GM18498 (cell line): ENCODE data around the gene NR2F2.

Source experiments
- ATAC-seq: cut with Tn5 transposase; IDR thresholded peaks from one replicate; pipeline ENCODE4 v1.9.1; 2021; ENCODE audit warnings: mild to moderate bottlenecking, moderate library complexity; ENCODE audit not compliant: unreplicated experiment

Gene NR2F2

DNA sequence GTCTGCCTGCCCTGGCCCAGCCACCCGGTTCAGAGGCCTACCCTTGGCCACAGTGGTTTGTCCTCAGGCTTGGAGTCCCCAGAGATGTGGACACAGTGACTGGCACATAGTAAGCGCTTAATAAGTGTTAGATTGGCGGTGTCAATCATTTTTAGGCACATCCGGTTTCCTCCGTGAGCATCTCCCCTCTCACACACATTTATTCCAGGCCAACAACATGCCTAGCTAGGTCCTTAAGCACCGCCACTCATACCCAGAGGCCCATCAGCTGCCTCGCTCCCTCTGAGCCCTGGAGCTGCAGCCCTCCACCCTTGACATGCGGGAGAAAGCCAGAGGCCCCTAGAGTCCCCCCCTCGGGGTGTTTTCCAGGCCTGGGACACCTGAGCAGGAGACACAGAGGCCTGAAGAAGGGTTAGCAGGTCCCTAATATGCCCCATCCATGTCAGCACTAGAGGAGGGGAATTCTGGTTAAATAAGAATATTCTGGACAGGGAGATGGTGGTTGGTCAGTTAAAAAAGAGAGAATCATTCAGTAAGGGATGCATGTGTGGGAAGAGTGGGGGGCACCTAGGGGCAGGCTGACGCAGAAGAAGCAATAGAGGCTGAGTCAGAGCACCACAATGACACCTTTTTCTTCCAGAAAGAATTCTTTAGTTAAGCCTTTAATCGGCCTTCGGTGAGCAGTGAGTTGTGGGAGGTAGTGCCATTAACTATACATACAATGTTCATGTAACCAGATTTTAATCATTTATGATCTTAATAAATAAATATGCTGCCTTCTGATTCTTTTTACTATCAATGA, 22.3 kb downstream of the NR2F2 start:
- ATAC-seq = no peak

DNA sequence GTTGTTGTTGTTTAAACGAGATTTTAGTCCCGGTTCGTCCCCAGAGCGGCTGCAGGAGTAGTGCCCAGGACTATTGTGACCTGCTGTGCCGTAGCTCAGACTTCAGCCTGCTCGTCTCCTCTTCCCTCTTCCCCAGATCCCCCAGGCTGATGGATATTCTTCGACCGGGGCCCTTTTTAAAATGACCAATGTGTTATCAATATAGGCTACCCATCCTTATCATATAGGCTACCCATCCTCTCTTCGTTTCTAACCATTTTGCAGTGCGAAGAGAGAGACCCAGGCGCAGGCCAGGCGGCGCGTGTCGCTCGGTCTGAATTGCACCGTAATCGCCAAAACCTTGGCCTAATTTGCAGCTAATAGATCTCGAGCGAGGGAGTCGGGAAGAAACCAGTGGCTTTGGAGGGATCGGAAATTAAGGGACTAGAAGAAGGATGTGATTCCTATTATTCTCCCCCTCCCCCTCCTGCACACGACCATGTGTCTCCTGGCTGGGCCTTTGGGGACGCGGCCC, 23.0 kb downstream of the NR2F2 start:
- ATAC-seq = no peak

DNA sequence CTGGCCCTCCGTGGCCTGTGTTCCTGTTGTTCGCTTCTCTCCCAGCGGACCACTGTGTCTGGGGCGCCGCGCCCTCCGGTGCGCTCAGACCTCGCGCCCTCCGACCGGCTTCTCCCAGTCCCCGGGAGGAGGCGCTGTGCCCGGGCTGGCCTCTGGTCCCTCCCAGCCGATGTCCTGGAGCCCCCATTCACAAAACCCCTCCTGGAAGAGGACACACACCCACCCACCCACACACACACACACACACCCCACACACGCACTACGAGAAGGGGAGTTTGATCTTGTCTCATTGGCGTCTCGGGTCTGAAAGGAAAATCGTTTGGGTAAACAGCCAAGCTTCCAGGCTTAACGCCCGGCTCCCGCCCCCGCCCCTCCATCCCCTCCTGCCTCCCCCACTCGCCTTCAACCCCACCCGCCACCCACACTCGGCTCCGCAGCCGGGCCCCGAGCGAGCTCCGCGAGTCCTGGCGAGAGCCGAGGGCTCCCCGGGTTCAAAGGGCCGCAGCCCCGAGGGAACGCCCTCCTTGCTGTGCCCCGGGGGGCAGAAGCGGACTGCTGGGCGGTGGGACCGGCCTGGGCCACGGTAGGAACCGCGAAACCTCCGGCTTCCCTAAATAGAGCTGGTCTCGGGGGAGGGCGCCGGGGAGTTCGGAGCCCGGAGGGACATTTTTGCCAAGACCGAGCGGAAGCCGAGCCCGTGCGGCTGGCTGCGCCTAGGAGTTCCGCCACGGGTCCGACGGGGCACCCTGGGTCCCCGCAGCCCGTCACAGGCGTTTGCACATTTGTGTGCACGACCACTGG, 23.6 kb downstream of the NR2F2 start:
- ATAC-seq = no peak

DNA sequence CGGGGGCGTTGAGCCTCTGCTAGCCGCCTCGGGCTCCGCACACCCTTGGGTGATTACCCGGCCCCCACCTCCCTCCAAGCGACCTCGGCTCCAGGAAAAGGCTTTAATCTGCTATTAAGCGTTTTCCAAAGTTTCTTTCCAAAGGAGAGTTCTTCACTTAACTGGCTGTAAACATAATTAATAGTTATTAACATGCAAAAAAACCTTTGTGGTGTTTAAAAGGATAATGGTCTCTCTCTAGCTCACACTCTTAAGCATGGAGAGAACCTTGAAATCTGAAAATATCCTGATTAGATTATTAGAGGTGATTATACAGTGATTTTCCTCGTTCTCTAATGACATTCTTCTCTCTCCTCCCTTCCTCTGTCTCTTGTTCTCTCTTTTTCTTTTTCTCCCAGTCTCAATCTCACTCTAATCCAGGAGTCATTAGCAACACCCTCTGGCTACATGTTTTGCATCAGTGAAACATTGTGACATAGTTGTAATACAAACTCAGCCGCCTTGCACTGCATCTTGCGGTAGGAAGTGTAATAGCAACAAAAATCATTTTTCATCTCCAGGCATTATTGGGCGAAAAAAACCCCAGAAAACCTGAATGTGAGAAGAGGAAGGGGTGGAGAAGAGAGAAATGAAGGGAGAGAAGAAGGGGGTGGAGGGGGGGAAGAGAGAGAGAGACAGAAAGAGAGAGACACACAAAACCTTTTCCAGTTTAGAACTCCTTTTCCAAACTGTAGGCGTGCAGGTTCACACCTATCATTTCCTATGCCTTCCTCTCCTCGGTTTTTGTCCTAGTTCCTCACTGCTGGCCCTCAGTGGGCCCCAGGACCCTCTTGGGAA, 24.4 kb downstream of the NR2F2 start:
- no peak for ATAC-seq

- no peak for ATAC-seq
Observed at GRCh38 chr15:96355568-96356187, 25.2 kb downstream of the NR2F2 start.

DNA sequence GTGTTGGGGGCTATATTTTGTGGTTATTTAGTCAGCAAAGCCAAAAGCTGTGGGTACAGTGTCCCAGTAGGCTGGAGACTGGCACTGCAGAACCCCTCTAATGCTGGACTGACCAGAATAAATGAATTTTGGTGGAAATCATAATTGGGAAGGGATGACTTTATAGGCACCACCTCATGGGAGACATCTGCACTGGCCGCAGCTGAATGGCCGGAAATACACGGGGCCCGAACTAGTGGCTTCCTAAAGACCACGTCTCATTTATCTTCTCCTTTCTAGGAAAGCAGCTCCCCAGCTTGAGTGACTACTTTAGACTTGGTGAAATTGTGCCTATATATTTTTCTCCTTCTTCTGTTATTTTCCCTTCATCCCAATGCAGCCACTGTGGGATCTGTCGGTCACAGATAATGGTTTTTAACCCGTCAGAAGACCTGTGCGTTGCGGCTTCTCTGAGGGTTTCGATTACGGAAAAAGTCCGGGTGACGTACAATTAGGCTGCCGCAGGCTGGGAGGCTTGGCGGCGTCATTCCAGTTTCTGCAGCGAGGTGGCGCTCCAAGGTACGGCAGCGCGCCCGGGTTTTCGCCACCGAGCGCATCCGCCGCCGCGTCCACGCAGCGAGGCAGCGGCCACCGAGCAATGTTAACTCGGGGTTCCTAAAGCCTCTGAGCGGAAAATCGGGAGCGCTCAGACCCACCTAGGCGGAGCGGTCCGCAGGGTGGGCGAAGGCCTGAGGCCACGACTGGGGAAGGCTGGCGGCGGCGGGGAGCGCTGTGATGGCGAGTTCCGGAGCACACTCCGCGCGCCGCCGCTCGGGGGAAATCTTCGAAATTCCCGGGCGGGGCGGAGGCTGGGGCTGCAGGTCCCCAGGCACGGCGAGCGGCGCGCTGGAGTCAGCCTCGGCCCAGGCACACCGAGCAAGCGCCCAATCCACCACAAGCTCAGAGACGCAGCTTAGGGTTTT, 26.3 kb downstream of the NR2F2 start:
- ATAC-seq = peak; percentile 59

- ATAC-seq = no peak
Observed at GRCh38 chr15:96358001-96358801, 27.7 kb downstream of the NR2F2 start.

- no peak for ATAC-seq
Observed at GRCh38 chr15:96358821-96359615, 28.5 kb downstream of the NR2F2 start.

GRCh38 chr15:96359616-96360521, 29.4 kb downstream of the NR2F2 start:
- no peak for ATAC-seq

DNA sequence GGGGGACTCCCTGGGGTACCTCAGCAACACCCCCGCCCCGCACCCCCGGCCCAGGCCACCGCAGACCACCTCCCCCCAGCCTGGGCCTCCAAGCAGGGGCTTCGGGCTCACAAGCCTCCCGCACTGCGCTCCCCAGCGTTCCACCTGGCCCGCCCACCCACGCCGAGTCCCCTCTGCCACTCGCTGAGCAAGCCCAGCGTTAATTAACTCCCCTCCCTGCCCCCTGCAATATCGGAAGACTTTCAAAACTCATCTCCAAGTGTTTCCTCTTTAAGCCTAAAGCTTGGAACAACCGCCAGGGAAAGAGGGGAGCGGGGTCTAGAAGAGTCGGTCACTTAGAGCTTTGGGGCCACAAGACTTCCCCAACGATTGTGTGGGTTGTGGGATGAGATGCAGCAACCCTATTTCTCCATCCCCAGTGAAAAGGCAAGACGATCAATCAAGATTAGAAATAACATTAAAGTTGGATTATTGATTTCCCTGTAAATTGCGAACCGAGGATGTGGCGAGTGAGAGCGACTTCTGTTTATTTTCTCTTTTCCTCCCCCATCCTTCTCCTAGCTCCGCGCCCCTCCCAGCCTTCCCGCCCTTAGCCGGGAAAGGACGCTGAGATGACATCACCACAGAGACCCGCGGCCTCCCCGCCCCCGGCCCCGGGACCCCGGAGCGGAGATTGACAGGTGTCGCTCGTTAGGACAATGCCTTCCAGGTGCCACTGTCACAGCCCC, 30.2 kb downstream of the NR2F2 start:
- ATAC-seq = no peak

GRCh38 chr15:96361309-96362010, 31.0 kb downstream of the NR2F2 start:
- ATAC-seq = no peak

- no peak for ATAC-seq
Observed at GRCh38 chr15:96362011-96362754, 31.7 kb downstream of the NR2F2 start.

GRCh38 chr15:96362755-96363651, 32.5 kb downstream of the NR2F2 start:
- ATAC-seq = no peak

- ATAC-seq = no peak
Observed at GRCh38 chr15:96363707-96364106, 33.2 kb downstream of the NR2F2 start.
